A673 (cell line): ENCODE data around the gene SLC2A4RG. TPM values are rescaled to one million over a fixed set of nuclear protein-coding genes. Genes with fewer than 3 reads are reported as not detected.

Experiments used
- BruUV-seq: library from RNA; stranded (reverse); fragments of 400-500 nt; replicated peaks from 2 replicates; lab custom pipeline; 2021; lab: Mats Ljungman, UMichigan
- CTCF ChIA-PET: fragments of 300-600 bp; sonication (Branson Sonifier 250); formaldehyde crosslinking; loops from one replicate; lab custom pipeline; 2022; ENCODE audit warnings: antibody characterized with exemption; lab: Charles Lee
- POLR2A ChIA-PET: fragments of 300-600 bp; sonication (Branson Sonifier 250); formaldehyde crosslinking; loops from one replicate; lab custom pipeline; 2022; ENCODE audit warnings: antibody characterized with exemption; ENCODE audit not compliant: low non-redundant PET; lab: Charles Lee
- DNase-seq: peaks from one replicate; pipeline ENCODE4 v3.0.0-alpha.2; 2015; ENCODE audit warnings: low spot score
- H3K27ac ChIP-seq: fragments of 200-600 bp; sonication (generic); 2 replicates; pipeline ENCODE4 v1.5.1; 2016; ENCODE audit warnings: mixed run types, low read depth, mild to moderate bottlenecking, mixed read lengths, antibody characterized with exemption, low read length; ENCODE audit not compliant: poor library complexity, severe bottlenecking
- H3K27me3 ChIP-seq: fragments of 200-600 bp; sonication (generic); replicated peaks from 2 replicates; pipeline ENCODE4 v1.6.1; 2017; ENCODE audit warnings: mixed run types, low read depth, mild to moderate bottlenecking, mixed read lengths, antibody characterized with exemption, low read length; ENCODE audit not compliant: insufficient read depth, poor library complexity
- H3K36me3 ChIP-seq: fragments of 200-600 bp; sonication (generic); 2 replicates; pipeline ENCODE4 v1.6.1; 2016; ENCODE audit warnings: mixed run types, mild to moderate bottlenecking, mixed read lengths, antibody characterized with exemption, low read length; ENCODE audit not compliant: insufficient read depth, poor library complexity, severe bottlenecking
- H3K4me1 ChIP-seq: fragments of 200-600 bp; sonication (generic); 2 replicates; pipeline ENCODE4 v1.6.1; 2017; ENCODE audit warnings: mixed run types, mild to moderate bottlenecking, mixed read lengths, antibody characterized with exemption, low read length; ENCODE audit not compliant: insufficient read depth, poor library complexity, severe bottlenecking
- H3K4me3 ChIP-seq: fragments of 200-600 bp; sonication (generic); 2 replicates; pipeline ENCODE4 v1.5.1; 2016; ENCODE audit warnings: low read depth, mixed run types, mild to moderate bottlenecking, mixed read lengths, low read length; ENCODE audit not compliant: poor library complexity, severe bottlenecking
- H3K9me3 ChIP-seq: fragments of 200-600 bp; sonication (generic); 2 replicates; pipeline ENCODE4 v1.6.1; 2016; ENCODE audit warnings: mixed run types, low read depth, mild to moderate bottlenecking, mixed read lengths, antibody characterized with exemption, low read length; ENCODE audit not compliant: poor library complexity, severe bottlenecking
- CTCF ChIP-seq: fragments of 300-800, 200-600 bp; sonication (generic); conservative IDR thresholded peaks from 2 replicates; pipeline ENCODE4 v1.5.1; 2017; ENCODE audit warnings: low read depth, mild to moderate bottlenecking, antibody characterized with exemption, low read length, moderate library complexity, mixed read lengths
- EZH2 ChIP-seq: fragments of 200-600 bp; sonication (generic); IDR thresholded peaks from 2 replicates; pipeline ENCODE4 v1.6.1; 2017; ENCODE audit warnings: borderline replicate concordance, low read depth, mild to moderate bottlenecking, mixed read lengths, antibody characterized with exemption, low read length; ENCODE audit not compliant: poor library complexity, severe bottlenecking
- intact Hi-C: fragments of 100-400 bp; cut with micrococcal nuclease; formaldehyde crosslinking; loops from one replicate; pipeline ENCODE4 v1.10.0; 2022; ENCODE audit not compliant: unreplicated experiment
- total RNA-seq: library from RNA; stranded (reverse); gene quantifications from 2 replicates; pipeline ENCODE4 v1.2.3, GENCODE V29; 2021

Gene SLC2A4RG
- total RNA-seq, 1 experiment from 2014 or later, result 45.8 TPM

GRCh38 chr20:63767886-63768285, 28.3 kb downstream of the SLC2A4RG start:
- CTCF ChIA-PET, result no interaction called here
- no peaks in the 10 kb centered on the region for H3K36me3 ChIP-seq
- BruUV-seq, result no TSS peak

GRCh38 chr20:63768591-63769515, 29.3 kb downstream of the SLC2A4RG start:
- BruUV-seq, result no TSS peak
- ChIA-PET POLR2A (no interaction called here), CTCF (no interaction called here)
- no peak for TF ChIP-seq EZH2
- no peak overlapping the region for H3K4me3 ChIP-seq
- no peak overlapping the region for H3K27ac ChIP-seq
- H3K36me3 ChIP-seq, result no peaks in the 10 kb centered on the region
- no peaks in the 10 kb centered on the region for H3K27me3 ChIP-seq
- DNase-seq, result no peak
- no peaks in the 10 kb centered on the region for H3K4me1 ChIP-seq
- intact Hi-C loops, result no loop called here
- H3K9me3 ChIP-seq, result no peaks in the 10 kb centered on the region

More at GRCh38 chr20:63767886-63768285, 28.3 kb downstream of the SLC2A4RG start:
- no peak overlapping the region for H3K4me3 ChIP-seq
- intact Hi-C loops, result no loop called here
- no peaks in the 10 kb centered on the region for H3K4me1 ChIP-seq
- H3K9me3 ChIP-seq, result no peaks in the 10 kb centered on the region
- POLR2A ChIA-PET, result no interaction called here
- H3K27ac ChIP-seq, result no peak overlapping the region
- TF ChIP-seq CTCF (no peak), EZH2 (no peak)
- H3K27me3 ChIP-seq, result no peaks in the 10 kb centered on the region
- DNase-seq, result no peak

GRCh38 chr20:63769891-63770474, 30.4 kb downstream of the SLC2A4RG start:
- TF ChIP-seq CTCF, result no peak
- no peak for TF ChIP-seq EZH2
- Histone ChIP-seq H3K4me1 (no peaks in the 10 kb centered on the region), H3K9me3 (no peaks in the 10 kb centered on the region), H3K27me3 (no peaks in the 10 kb centered on the region), H3K27ac (no peak overlapping the region), H3K4me3 (no peak overlapping the region), H3K36me3 (no peaks in the 10 kb centered on the region)
- ChIA-PET CTCF (no interaction called here), POLR2A (no interaction called here)
- DNase-seq, result no peak
- intact Hi-C loops, result loop anchor here (10.0 kb wide), 1 partner anchor 205 kb away; the partner anchor contains the start of gene SAMD10
- BruUV-seq, result no TSS peak
